HG02943 (cell line): Measurements from ENCODE around the gene HSPBP1.

Experiments used
- ATAC-seq: cut with Tn5 transposase; IDR thresholded peaks from one replicate; pipeline ENCODE4 v1.9.1; 2021; ENCODE audit warnings: mild to moderate bottlenecking, low read depth, moderate library complexity; ENCODE audit not compliant: unreplicated experiment

HSPBP1 gene

DNA sequence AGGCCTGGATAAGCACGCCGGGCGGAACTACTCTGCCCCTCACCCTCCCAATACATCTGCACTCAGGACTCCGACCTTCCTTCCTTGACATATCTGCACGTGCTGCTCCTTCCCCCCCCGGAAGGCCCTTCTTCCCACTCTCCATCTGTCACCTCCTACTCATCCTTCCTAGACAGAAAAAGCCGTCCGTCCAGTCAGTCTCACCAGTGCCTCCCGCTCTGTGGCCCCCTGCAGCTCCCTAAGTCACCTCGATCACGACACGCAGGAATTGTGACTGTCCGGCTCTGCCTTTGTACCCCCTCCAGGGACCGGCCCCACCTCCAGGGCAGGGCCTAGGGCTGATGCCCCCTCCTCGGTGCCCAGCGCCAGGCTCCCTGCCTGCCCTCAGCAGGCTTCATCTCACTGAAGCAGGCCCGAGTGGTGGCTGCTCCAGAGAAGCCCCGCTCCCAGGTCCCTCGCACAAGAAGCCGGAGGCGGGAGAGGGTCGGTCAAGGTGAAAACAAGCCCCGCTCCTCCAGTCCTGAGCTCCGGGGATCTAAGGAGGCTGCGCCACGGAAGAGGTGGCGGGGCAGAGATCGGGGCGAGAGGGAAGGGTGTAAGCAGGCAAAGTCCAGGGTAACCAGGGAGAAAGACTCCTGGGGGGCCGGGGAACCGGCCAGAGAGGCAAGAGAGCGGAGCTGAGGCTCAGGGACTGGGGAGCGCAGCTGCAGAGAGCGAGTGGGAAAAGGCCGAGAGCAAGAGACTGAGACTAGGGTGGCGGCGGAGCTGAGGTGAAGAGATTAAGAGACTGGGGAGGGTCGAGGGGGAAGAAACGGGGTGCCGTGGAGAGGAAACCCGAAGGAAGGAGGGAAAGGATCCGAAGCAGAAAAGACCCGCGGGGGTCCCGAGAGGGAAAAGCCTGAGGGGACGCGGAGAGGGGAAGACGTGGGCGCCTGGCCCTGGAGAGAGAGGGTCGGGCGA is 22.2 kb downstream of the HSPBP1 start:
- no peak for ATAC-seq

DNA sequence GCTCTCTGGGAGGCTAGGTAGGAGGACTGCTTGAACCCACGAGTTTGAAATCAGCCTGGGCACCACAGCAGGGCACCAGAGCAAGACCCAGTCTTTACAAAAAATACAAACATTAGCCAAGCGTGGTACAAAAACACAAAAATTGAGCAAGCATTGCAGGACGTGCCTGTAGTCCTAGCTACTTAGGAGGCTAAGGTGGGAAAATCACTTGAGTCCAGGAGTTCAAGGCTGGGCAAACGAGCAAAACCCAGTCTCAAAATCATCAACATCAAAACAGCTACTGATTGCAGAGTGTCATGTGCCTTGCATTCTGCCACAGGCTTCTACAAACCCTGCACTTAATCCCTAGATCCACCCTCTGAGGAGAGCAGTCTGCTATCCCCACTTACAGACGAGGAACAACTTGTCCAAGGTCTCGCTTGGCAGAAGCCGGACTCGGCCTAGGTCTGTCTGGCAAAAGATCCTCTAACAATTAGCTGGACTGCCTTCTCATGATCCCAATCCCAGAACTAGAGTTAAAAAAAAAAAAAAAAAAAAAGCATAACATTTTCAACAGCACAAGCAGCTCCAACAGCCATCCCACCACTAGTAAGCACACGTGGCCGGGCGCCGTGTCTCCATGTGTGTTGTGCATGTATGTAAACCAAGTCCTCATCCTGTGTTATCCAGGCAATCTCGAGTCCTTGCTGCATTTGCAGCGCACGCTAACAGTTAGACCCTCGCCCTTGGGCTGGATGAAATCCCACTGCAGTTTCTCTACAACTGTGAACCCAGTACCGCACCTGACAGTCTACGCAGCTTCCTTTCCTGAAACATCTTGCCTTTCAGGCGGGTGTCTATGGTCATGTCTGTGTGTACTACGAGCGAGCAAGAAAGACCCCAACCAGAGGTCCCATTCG is 23.1 kb downstream of the HSPBP1 start:
- no peak for ATAC-seq

DNA sequence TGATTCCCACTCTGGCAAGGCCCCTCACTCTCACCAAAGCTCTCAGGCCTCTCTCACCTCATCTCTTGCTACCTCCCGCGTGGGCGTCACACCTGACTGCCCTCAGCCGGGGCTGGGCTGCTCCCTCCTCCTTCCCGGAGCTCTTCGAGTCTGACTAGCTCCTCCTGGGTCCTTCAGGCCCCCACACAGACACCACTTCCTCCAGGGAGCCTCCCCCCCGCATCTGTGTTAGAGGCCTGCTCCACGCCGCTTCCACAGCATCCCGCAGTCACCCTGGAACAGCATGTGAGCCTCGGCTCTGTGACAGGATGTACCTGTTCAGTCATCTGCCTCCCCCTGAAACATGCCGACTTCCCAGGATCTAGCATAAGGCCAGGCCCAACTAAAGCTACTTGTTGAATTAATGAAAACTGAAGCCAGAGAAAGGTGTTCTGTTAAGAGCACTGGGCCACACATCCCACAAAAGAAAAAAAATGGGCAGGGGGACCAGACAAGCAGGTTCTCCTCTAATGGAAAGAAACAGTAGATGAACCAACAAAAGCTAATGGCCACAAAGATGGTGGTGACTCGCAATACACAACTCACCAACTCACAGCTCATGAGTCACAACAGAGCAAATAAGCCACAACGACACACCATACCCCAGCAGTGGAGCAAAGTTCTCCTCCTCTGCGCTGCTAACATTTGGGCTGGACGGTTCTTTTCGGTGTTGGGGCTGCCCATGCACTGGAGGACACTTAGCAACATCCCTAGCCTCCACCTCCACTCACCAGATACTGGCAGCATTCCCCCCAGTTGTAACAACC is 24.1 kb downstream of the HSPBP1 start:
- ATAC-seq: no peak

DNA sequence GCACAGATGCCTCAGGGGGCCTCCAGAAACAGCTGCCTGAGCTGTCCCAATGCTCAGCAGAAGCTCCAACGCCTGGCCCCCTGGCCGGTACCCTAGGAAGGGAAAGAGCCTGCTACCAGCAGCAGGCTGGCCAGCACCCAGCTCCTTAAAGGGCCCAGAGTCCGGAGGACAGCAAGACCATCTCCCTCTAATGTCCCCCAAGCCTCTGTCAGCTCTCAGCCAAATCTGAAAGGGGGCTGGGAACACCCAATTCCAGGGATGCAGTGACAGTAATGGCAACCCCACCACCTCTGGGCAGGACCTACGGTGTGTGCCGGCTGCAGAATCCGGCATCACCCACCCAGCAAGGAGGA is 25.3 kb downstream of the HSPBP1 start:
- ATAC-seq: no peak

DNA sequence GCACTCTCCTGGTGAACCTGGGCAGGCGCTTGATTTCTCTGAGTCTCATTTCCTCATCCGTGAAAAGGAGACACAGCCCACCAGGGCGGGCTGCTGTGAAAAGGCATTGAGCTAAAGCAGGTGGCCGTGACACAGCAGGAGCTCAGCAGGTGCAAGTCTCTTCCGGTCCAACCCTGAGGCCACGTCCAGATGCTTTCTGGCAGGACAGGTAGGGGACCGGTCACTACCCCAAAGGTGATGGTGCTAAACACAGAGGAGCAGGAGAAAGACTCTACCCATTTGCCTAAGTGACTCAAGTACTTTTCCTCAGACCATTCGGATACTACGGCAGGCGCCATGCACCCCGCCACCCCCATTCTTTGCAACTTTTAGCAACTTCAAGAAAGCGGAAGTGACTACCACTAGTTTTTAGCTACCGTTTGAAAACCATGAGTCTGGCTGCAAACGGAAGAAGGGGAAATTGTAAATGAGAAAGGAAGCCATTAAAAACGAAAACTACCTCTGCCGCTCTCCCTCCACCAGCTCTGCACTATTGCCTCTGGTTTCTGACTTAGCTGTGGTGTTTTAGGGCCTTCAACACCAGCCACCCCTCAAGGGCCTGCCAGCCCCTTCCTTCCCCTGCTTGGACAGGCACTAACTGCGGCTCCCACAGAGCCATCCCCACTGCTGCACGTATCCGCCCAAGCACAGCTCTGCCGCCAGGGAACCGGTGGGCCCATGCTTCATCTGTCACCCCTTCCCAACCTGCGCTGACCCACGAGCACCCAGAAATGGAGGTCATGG is 25.9 kb downstream of the HSPBP1 start:
- peak; percentile 30 for ATAC-seq

DNA sequence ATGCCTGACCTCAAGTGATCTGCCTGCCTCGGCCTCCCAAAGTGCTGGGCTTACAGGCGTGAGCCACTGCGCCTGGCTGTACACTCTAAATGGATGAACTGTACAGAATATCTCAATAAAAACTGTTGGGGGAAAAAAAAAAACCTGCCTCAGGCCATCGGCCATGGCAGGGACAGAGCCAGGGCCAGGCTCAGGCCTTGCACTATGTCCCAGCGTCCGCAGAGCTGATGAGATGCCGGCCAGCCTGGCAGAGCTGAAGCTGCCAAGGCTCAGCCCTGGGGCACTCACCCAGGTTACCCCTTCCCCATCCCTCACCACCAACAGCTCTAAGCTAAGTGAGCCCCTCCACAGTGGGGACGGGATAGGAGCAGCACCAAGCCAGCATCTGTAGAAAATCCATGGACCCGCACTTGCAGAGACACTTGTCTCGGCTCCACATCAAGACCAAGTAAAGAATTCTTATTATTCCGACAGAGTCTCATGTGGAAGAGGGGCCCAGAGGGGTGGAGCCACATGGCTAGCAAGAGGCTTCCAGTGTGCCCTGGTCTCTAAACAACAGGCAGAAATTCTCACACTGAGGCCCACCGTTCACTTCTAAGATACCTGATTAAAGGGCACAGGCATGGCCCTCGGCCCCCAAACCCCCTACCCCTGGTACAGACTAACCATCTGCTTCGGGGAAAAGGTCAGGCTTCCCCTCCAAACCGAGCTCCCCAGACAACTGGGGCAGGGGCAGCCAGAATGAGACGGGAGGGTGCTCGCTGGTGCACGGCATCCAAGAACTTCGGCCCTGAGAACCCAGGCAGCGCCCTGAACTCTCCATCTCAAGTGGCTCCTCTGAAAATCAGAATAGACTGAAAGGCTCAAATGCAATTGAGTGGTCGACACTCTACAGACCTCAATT is 26.9 kb downstream of the HSPBP1 start:
- no peak for ATAC-seq

DNA sequence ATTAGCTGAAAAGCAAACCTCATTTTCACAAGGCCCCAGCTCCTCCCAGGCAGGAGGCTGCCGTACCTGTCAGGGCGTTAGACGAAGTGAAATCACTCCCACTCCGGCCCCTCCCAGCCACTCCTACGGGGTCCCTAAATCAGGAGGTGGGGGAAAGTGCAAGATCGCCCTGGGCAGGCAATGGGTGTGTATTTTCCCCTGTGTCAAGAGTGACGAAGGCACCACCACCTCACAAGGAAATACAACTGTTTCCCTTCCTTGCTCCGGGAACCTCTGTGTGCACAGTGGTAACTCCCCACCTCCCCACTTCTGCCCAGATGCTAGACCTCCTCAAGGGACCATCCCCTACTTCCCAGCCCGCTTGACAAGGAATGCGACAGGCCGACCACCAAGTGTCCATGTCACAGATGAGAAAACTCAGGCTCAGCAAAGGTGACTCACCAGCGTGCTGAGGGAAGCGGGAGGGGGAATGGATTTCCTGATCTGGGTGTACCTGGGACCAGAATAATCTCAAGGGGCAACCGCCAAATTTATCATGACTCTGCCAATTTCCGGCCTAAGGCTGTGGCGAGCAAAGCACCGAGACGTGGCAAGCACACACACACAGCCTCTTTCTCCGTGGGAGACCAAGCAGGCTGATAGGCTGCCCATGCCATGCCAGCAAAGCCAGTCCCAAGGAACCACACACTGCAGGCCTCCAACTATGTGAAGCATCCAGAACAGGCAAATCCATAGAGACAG is 28.4 kb downstream of the HSPBP1 start:
- ATAC-seq: no peak

DNA sequence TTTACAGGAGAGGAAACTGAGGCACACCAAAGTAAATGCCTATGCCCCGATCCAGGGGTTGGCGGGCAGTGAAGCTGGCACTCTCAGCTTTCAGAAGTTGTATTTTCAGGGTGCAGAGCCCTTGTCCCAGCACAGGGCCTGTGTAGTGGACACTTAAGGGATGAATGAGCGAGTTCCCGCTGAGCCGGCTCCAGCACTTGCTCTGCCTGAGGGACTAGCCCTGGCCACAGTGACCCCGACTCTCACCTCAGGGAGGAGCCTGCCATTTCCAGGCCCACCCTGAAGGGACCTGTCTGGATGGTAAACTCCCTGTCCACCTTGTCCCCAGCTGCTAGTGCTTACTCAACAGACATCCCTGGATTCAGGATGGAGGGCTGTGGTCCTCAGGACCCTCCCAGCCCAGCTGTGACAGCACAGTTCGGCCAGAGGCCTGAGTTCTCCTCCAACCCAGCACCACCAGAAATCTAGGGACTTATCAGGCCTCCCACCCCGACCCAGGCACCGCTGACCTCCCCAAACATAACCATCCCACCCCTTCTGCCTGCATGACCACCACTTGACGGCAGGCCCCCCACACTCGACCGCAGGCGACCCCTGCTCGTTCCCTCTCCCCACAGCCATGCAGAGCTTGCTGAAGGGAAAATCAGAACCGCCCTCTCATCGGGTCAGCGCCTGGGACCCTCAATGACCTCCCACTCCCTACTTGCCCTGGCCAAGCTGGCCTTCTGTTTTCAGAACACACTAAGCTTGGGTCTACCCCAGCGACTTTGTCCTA is 29.5 kb downstream of the HSPBP1 start:
- no peak for ATAC-seq

DNA sequence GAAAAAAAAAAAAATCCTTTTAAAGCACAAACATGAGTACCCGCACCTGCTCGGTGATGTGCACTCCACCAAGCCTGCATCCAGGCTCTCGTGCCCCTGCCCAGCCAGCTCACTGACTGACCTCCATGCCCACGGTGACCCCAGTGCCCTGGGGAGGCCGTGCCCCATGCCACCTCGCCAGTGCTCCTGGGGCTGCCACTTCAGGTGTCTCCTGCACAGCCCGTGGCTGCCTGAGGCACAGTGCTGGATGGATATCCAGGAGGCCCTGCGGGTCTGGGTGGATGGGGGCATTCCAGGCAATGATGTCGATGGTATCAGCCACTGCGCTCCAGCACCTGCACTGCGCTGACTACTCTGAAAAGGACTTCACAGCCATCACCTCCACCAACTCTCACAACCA is 30.1 kb downstream of the HSPBP1 start:
- ATAC-seq: no peak

DNA sequence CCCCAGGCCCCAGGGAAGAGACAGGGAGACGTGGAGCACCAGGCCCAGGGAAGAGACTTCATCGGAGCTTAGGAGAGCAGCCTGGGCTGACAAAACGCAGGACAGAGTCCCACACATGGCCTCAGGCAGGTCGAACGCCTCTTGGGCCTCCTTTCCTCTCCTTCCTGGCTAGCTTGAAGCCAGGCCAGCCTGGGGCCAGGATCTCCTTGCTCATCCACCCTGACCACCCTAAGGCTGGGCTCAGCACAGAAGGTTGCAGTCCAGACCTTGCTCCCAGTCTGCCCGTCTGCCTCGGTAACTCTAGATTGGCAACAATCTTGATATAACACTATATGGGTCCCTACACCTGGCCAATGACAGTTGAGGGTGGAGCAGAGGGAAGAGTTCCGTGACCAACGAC is 31.2 kb downstream of the HSPBP1 start:
- ATAC-seq: no peak

DNA sequence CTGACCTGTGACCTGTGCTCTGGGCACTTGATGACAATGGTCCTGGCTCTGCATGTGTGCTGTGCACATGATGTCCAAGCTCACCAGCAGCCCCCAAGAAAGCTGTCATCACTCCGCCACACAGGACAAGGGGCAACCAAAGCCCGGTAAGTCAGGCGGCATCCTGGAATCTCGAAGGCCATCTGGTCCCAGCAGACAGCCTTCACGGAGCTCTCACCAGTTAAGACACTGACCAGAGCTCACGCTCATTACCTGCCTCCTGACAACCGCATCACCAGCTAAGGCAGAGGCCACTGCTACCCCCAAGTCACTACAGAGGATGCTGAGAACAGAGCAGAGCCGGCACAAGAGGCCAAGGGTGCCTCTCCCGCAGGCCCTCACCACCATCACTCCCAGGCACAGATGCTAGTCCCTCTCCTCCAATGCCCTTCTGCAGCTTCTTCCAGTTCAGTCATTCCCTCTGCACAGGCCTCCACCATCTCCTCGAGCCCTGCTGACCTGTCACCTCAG is 31.7 kb downstream of the HSPBP1 start:
- no peak for ATAC-seq

DNA sequence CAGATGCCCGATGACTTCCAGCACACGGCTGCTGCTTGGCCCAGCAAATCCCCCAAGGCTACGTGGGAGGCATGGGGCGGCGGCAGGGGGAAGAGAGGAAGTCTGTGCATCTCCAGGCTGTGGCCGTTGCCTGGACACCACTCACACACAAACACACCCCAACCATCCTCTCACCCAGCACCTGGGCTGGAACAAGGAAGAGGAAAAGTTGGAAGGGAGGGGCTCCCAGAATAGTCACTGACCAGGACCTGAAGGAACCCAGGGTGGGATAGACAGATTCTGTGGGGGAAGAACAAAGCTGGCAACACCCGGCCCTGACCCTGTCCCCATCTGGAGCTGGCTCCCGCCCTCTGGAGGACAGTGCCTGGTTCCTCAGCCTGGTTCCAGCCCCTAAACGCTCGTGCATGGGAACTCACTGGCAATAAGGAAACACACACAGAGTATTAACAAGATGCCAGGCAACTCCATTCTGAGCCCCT is 32.2 kb downstream of the HSPBP1 start:
- no peak for ATAC-seq

DNA sequence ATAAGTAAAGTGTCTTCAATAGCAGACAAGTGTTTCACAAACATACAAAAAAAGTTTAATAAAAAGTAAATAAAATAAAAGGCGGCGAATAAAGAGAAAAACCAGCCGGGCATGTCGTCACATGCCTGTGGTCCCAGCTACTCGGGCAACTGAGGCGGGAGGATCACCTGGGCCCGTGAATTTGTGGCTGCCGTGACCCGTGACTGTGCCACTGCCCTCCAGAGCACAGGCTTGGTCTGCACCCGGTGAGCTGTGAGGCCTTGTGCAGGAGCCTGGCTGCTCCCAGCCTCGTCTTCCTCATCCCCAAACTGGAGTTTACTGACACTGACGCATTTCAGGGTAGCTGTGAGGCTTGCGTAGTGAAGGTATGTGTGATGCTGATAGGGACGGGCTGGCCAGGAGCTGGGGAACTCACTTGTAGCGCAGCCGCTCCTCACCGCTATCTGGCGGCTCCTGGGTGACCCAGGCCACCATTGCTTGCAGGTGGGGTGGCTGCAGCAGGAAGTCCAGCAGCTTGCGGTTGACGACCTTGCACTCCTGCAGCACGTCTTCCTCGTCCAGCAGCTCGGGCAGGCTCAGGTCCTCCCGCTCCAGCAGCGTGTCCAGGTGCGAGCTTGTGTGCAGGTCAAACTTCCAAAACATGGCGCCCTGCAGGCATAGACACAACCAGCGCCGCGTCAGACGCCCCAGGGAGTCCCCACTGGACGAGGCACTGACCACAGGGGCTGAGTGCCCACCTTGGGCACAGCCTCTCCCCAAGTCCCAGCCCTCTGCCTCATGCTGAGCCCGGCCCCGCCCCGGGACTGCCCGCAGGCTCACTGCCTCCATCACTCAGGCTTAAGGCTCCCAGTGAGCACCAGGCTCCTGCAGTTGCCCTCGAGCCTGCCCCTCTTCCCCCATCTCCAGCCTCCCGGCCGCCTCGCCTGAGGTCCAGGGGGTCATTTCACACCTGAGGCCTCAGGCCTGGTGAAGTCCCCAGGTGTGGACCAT is 33.2 kb downstream of the HSPBP1 start:
- no peak for ATAC-seq

DNA sequence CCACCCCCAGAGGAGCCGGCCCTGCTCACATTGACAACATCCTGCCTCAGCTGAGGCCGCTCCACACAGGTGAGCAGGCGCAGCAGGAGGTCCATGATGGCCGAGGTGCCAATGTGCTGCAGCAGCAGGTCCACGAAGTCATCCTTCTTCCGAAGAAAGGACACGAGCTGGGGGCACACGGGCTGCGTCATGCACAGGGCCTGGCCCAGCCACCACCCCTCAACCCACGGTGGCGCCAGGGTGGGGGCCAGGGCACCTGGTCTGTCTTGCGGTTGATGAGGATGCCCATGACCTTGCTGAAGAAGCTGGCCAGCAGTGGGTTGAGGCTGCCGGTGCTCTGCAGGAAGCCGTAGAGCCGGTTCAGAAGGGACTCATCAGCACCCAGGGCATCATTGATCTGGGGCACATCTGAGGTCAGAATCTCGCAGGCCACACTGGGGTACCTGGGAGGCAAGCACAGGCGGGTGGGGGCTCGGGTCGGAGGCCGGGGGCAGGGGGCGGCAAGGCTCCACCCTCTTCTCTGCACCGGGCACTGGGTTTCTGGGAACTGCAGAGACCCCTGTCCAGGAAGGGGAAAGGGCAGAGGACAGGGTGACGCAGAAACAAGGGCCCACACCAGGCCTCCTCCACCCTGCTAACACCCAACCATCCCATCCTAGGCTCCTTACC is 34.5 kb downstream of the HSPBP1 start:
- ATAC-seq: no peak

DNA sequence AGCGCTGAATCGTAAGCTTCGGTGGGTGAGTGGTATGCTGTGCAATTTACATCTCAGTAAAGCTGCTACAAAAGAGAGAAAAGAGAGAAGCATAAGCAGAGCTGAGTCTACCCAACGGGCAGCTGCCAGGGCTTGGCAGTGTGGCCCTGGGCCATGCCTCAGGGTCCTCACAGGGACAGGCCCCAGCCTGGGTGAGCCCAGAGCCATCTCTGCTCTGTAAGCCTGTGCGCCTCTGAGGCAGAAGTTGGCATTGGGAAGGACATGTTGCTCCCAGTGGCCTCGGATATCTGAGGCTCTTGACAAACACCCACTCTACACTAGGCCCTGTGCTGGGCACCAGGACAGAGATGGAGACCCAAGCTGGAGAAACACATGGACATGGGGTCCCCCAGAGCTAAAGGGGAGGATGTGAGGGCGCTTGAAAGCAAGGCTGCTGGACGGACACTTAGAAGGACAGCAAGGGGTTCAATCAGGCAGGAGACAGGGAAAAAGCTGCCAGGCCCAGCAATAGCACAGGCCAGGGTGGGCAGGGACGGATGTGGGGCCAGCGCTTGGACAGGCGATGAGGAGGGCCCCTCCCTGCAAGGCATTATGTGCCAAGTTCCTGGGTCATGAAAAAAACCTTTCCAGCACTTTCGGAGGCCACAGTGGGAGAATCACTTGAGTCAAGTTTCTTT is 35.8 kb downstream of the HSPBP1 start:
- ATAC-seq: no peak
